Liver (tissue), 3 donors: ENCODE measurements around the gene ZNFX1.

Experiments
- CTCF ChIP-seq: fragments of 150-350 bp; IDR thresholded peaks from 2 replicates; pipeline ENCODE4 v1.5.1; 2017; ENCODE audit warnings: improper control_type of control experiment, low read depth, low read length; ENCODE audit not compliant: missing input control
- GABPA ChIP-seq, 2 donors: IDR thresholded peaks in 1 of 2; conservative IDR thresholded peaks in 1 of 2; 2 replicates each; pipeline ENCODE4 v1.6.1; 2016; ENCODE audit warnings: antibody characterized with exemption in 2 of 2, mild to moderate bottlenecking in 1 of 2, moderate library complexity in 1 of 2
- JUND ChIP-seq, 2 donors: IDR thresholded peaks; 2 replicates each; pipeline ENCODE4 v1.6.1; 2016; ENCODE audit warnings: antibody characterized with exemption in 2 of 2
- NR2F2 ChIP-seq: IDR thresholded peaks from 2 replicates; pipeline ENCODE4 v1.6.1; 2016; ENCODE audit warnings: antibody characterized with exemption
- RAD21 ChIP-seq, 2 donors: IDR thresholded peaks; 2 replicates each; pipeline ENCODE4 v1.6.1; 2016; ENCODE audit warnings: antibody characterized with exemption in 2 of 2, mild to moderate bottlenecking in 2 of 2
- SP1 ChIP-seq: IDR thresholded peaks from 2 replicates; pipeline ENCODE4 v1.6.1; 2018; ENCODE audit warnings: antibody characterized with exemption, mild to moderate bottlenecking
- TAF1 ChIP-seq: conservative IDR thresholded peaks from 2 replicates; pipeline ENCODE4 v1.6.1; 2016; ENCODE audit warnings: antibody characterized with exemption, mild to moderate bottlenecking
- donor health status: healthy.
- donor health status: healthy.

- TF ChIP-seq CTCF: no peak
- no peak for TF ChIP-seq JUND (IDR thresholded peaks at IDR 0.05)
- TF ChIP-seq NR2F2: no peak
- TF ChIP-seq TAF1: no peak
- TF ChIP-seq GABPA (IDR thresholded peaks at IDR 0.05 in 1 of 2, conservative IDR thresholded peaks at IDR 0.05 in 1 of 2): no peak
- TF ChIP-seq SP1: no peak
- TF ChIP-seq RAD21 (IDR thresholded peaks at IDR 0.05): no peak
Observed at GRCh38 chr20:49203011-49203410, 74.8 kb downstream of the ZNFX1 start.
